WTC11 (cell line): ENCODE data around the gene RNF31. TPM values are rescaled to one million over a fixed set of nuclear protein-coding genes. Genes with fewer than 3 reads are reported as not detected.

Experiments used
- ATAC-seq: fragments of 200-7000 bp; cut with Tn5 transposase; 2 replicates; pipeline ENCODE4 v1.10.0; 2021; ENCODE audit warnings: mild to moderate bottlenecking, moderate library complexity
- CTCF ChIA-PET: fragments of 300-600 bp; sonication (Branson Sonifier 250); formaldehyde crosslinking; loops from one replicate; lab custom pipeline; 2021; ENCODE audit warnings: antibody characterized with exemption; lab: Charles Lee
- POLR2A ChIA-PET: fragments of 350-600 bp; sonication (Branson Sonifier 250); formaldehyde crosslinking; loops from one replicate; lab custom pipeline; 2021; ENCODE audit warnings: antibody characterized with exemption; lab: Charles Lee
- DNase-seq: peaks from one replicate; pipeline ENCODE4 v3.0.0; 2021; ENCODE audit warnings: low spot score
- H3K27ac Mint-ChIP-seq: 2 replicates; pipeline ENCODE4 v1.8.0; 2021; ENCODE audit warnings: mixed read lengths
- H3K27me3 Mint-ChIP-seq: 2 replicates; pipeline ENCODE4 v1.8.0; 2021; ENCODE audit warnings: low read depth, mild to moderate bottlenecking, moderate library complexity, mixed read lengths
- H3K36me3 Mint-ChIP-seq: 2 replicates; pipeline ENCODE4 v1.8.0; 2021; ENCODE audit warnings: mixed read lengths
- H3K4me1 Mint-ChIP-seq: 2 replicates; pipeline ENCODE4 v1.8.0; 2022; ENCODE audit warnings: mixed read lengths
- H3K4me3 Mint-ChIP-seq: 2 replicates; pipeline ENCODE4 v1.8.0; 2021; ENCODE audit warnings: mild to moderate bottlenecking, moderate library complexity, mixed read lengths
- H3K9me3 Mint-ChIP-seq: 2 replicates; pipeline ENCODE4 v1.8.0; 2021; ENCODE audit warnings: mixed read lengths
- AR ChIP-seq: fragments of 250-450 bp; sonication (Bioruptor Pico); IDR thresholded peaks from 2 replicates; pipeline ENCODE4 v1.9.0; 2021; ENCODE audit warnings: mild to moderate bottlenecking
- ATF1 ChIP-seq: sonication (generic); formaldehyde crosslinking; IDR thresholded peaks from 2 replicates; pipeline ENCODE4 v1.8.1; 2023; ENCODE audit warnings: mild to moderate bottlenecking, moderate library complexity, missing genetic modification reagents
- CBFB ChIP-seq: sonication (generic); formaldehyde crosslinking; IDR thresholded peaks from 2 replicates; pipeline ENCODE4 v1.8.1; 2022; ENCODE audit warnings: mild to moderate bottlenecking, low read depth, missing genetic modification reagents
- E2F1 ChIP-seq: sonication (generic); formaldehyde crosslinking; IDR thresholded peaks from 2 replicates; pipeline ENCODE4 v1.8.0; 2022; ENCODE audit warnings: mild to moderate bottlenecking, missing genetic modification reagents
- FOXK1 ChIP-seq: sonication (generic); formaldehyde crosslinking; IDR thresholded peaks from 2 replicates; pipeline ENCODE4 v1.8.0; 2022; ENCODE audit warnings: mild to moderate bottlenecking, moderate library complexity, missing genetic modification reagents
- GABPB1 ChIP-seq: sonication (generic); formaldehyde crosslinking; IDR thresholded peaks from 2 replicates; pipeline ENCODE4 v1.8.1; 2023; ENCODE audit warnings: mild to moderate bottlenecking, missing genetic modification reagents
- HMGA2 ChIP-seq: fragments of 250-450 bp; sonication (Bioruptor Pico); IDR thresholded peaks from 2 replicates; pipeline ENCODE4 v1.4.0; 2021; ENCODE audit warnings: mild to moderate bottlenecking, moderate library complexity
- IRF2 ChIP-seq: sonication (generic); formaldehyde crosslinking; IDR thresholded peaks from 2 replicates; pipeline ENCODE4 v1.8.0; 2022; ENCODE audit warnings: low read depth, missing genetic modification reagents, borderline replicate concordance
- JUN ChIP-seq: sonication (generic); formaldehyde crosslinking; IDR thresholded peaks from 2 replicates; pipeline ENCODE4 v1.8.0; 2023; ENCODE audit warnings: mild to moderate bottlenecking, missing genetic modification reagents
- MXD4 ChIP-seq: fragments of 250-450 bp; sonication (Bioruptor Pico); IDR thresholded peaks from 2 replicates; pipeline ENCODE4 v1.8.0; 2021; ENCODE audit warnings: mild to moderate bottlenecking, moderate library complexity, borderline replicate concordance
- NFE2L1 ChIP-seq: sonication (generic); formaldehyde crosslinking; IDR thresholded peaks from 2 replicates; pipeline ENCODE4 v1.8.1; 2023; ENCODE audit warnings: missing genetic modification reagents
- NR1H2 ChIP-seq: sonication (generic); formaldehyde crosslinking; IDR thresholded peaks from 2 replicates; pipeline ENCODE4 v1.9.0; 2021; ENCODE audit warnings: mild to moderate bottlenecking, moderate library complexity, missing genetic modification reagents
- RELA ChIP-seq: sonication (generic); formaldehyde crosslinking; IDR thresholded peaks from 2 replicates; pipeline ENCODE4 v1.8.1; 2022; ENCODE audit warnings: missing genetic modification reagents, mild to moderate bottlenecking, borderline replicate concordance
- SMAD3 ChIP-seq: sonication (generic); formaldehyde crosslinking; IDR thresholded peaks from 2 replicates; pipeline ENCODE4 v1.8.0; 2022; ENCODE audit warnings: missing genetic modification reagents, mild to moderate bottlenecking, borderline replicate concordance
- SP1 ChIP-seq: sonication (generic); formaldehyde crosslinking; conservative IDR thresholded peaks from 2 replicates; pipeline ENCODE4 v1.8.1; 2022; ENCODE audit warnings: missing genetic modification reagents
- TEAD1 ChIP-seq: sonication (generic); formaldehyde crosslinking; IDR thresholded peaks from 2 replicates; pipeline ENCODE4 v1.8.0; 2022; ENCODE audit warnings: mild to moderate bottlenecking, missing genetic modification reagents
- TEAD4 ChIP-seq: sonication (generic); formaldehyde crosslinking; IDR thresholded peaks from 2 replicates; pipeline ENCODE4 v1.8.0; 2022; ENCODE audit warnings: mild to moderate bottlenecking, missing genetic modification reagents
- USF1 ChIP-seq: sonication (generic); formaldehyde crosslinking; IDR thresholded peaks from 2 replicates; pipeline ENCODE4 v1.8.0; 2022; ENCODE audit warnings: mild to moderate bottlenecking, missing genetic modification reagents
- ZNF121 ChIP-seq: sonication (generic); formaldehyde crosslinking; IDR thresholded peaks from 2 replicates; pipeline ENCODE4 v1.8.0; 2023; ENCODE audit warnings: missing genetic modification reagents
- ZNF317 ChIP-seq: sonication (generic); formaldehyde crosslinking; IDR thresholded peaks from 2 replicates; pipeline ENCODE4 v1.8.1; 2023; ENCODE audit warnings: low read depth, mild to moderate bottlenecking, moderate library complexity, missing genetic modification reagents, borderline replicate concordance
- ZNF396 ChIP-seq: fragments of 250-450 bp; sonication (Bioruptor Pico); IDR thresholded peaks from 2 replicates; pipeline ENCODE4 v1.8.0; 2021; ENCODE audit warnings: mild to moderate bottlenecking, moderate library complexity, borderline replicate concordance
- ZNF416 ChIP-seq: fragments of 250-450 bp; sonication (Bioruptor Pico); IDR thresholded peaks from 2 replicates; pipeline ENCODE4 v1.9.0; 2021; ENCODE audit warnings: mild to moderate bottlenecking, inconsistent platforms
- ZNF532 ChIP-seq: fragments of 250-450 bp; sonication (Bioruptor Pico); IDR thresholded peaks from 2 replicates; pipeline ENCODE4 v1.9.0; 2021; ENCODE audit warnings: mild to moderate bottlenecking, borderline replicate concordance
- total RNA-seq: library from RNA; stranded (reverse); gene quantifications from 3 replicates; pipeline ENCODE4 v1.2.3, GENCODE V29; 2021
- TF ChIP-seq, protein P1 (sequence below): sonication (generic); formaldehyde crosslinking; IDR thresholded peaks from 2 replicates; pipeline ENCODE4 v1.8.1; 2022; ENCODE audit warnings: low read depth, missing genetic modification reagents, borderline replicate concordance

RNF31 gene
- total RNA-seq, 1 experiment from 2014 or later, result 86.2 TPM

GRCh38 chr14:24149302-24149969 lies 2.1 kb downstream of the RNF31 start (continued):
- no peak for TF ChIP-seq AR (CRISPR knock-in tag)
- TF ChIP-seq ZNF396 (CRISPR knock-in tag), result no peak
- no peak for TF ChIP-seq MXD4 (CRISPR knock-in tag)
- TF ChIP-seq RELA (CRISPR knock-in tag), result no peak
- no peak for TF ChIP-seq CBFB
- no peak for TF ChIP-seq ZNF317 (CRISPR knock-in tag)
- no peak for TF ChIP-seq E2F1
- TF ChIP-seq ATF1 (CRISPR knock-in tag), result no peak
- TF ChIP-seq HMGA2 (CRISPR knock-in tag), result no peak
- no peak for TF ChIP-seq TEAD4

GRCh38 chr14:24150061-24150460 lies 2.8 kb downstream of the RNF31 start:
- no peaks in the 10 kb centered on the region for H3K27me3 Mint-ChIP-seq
- ChIA-PET CTCF (interaction anchor here (0.7 to 4.1 kb wide), 3 partner anchors 11 to 42 kb away, joined by 3 to 19 read pairs (median 4); partner anchors contain the start of genes IPO4 and IRF9), POLR2A (interaction anchor here (1.7 kb wide), 1 partner anchor 11 kb away, joined by 4 read pairs; the partner anchor contains the start of gene IRF9)
- H3K4me1 Mint-ChIP-seq, result peaks cover 21% of the 10 kb centered on the region
- peaks cover 43% of the 10 kb centered on the region for H3K36me3 Mint-ChIP-seq
- H3K4me3 Mint-ChIP-seq, result no peak overlapping the region
- DNase-seq (no peak), ATAC-seq (no peak)
- TF ChIP-seq NFE2L1 (CRISPR knock-in tag) (no peak), IRF2 (CRISPR knock-in tag) (no peak), NR1H2 (CRISPR knock-in tag) (no peak), ZNF416 (CRISPR knock-in tag) (no peak), ZNF396 (CRISPR knock-in tag) (no peak), SP1 (CRISPR knock-in tag) (no peak), USF1 (CRISPR knock-in tag) (no peak)
- TF ChIP-seq, all 79 proteins: peak for 0
- H3K9me3 Mint-ChIP-seq, result no peaks in the 10 kb centered on the region
- no peak overlapping the region for H3K27ac Mint-ChIP-seq

DNA sequence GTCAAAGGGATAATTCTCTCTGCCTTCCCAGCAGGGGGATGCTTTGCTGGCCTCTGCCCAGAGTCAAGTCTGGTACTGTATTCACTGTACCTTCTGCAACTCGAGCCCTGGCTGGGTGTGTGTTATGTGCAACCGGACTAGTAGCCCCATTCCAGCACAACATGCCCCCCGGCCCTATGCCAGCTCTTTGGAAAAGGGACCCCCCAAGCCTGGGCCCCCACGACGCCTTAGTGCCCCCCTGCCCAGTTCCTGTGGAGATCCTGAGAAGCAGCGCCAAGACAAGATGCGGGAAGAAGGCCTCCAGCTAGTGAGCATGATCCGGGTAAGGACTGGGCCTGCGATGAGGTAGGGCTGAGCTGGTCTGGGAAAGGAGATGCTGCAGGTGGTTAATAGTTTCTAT lies 3.3 kb downstream of the RNF31 start:
- DNase-seq (no peak), ATAC-seq (no peak)
- Mint-ChIP-seq H3K9me3 (no peaks in the 10 kb centered on the region), H3K4me1 (peaks cover 18% of the 10 kb centered on the region), H3K4me3 (no peak overlapping the region), H3K27me3 (no peaks in the 10 kb centered on the region), H3K36me3 (peaks cover 46% of the 10 kb centered on the region), H3K27ac (no peak overlapping the region)
- ChIA-PET CTCF (interaction anchor here (0.7 to 4.1 kb wide), 4 partner anchors 10 to 158 kb away, joined by 3 to 19 read pairs (median 4); partner anchors contain the start of genes CIDEB, IPO4 and IRF9), POLR2A (interaction anchor here (0.7 to 1.7 kb wide), 2 partner anchors 10 to 36 kb away, joined by 3 to 4 read pairs; partner anchors contain the start of genes DCAF11, IRF9 and NRL)
- TF ChIP-seq ZNF532 (CRISPR knock-in tag), result no peak
- no peak for TF ChIP-seq TEAD1
- no peak for TF ChIP-seq SMAD3 (CRISPR knock-in tag)
- TF ChIP-seq, protein P1, sequence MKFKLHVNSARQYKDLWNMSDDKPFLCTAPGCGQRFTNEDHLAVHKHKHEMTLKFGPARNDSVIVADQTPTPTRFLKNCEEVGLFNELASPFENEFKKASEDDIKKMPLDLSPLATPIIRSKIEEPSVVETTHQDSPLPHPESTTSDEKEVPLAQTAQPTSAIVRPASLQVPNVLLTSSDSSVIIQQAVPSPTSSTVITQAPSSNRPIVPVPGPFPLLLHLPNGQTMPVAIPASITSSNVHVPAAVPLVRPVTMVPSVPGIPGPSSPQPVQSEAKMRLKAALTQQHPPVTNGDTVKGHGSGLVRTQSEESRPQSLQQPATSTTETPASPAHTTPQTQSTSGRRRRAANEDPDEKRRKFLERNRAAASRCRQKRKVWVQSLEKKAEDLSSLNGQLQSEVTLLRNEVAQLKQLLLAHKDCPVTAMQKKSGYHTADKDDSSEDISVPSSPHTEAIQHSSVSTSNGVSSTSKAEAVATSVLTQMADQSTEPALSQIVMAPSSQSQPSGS, result no peak
- no peak for TF ChIP-seq FOXK1 (CRISPR knock-in tag)
- no peak for TF ChIP-seq SP1 (CRISPR knock-in tag)
- no peak for TF ChIP-seq JUN (CRISPR knock-in tag)
- TF ChIP-seq GABPB1, result no peak
- TF ChIP-seq ZNF121, result no peak
